Measurements from ENCODE around the gene SMIM28.

The SMIM28 gene

GRCh38 chr6:138374815-138375214 lies 2.9 kb upstream of the SMIM28 start:
- no peak for DNase-seq

- no peak for DNase-seq
These were observed 663 bp upstream of the SMIM28 start for GRCh38 chr6:138377042-138377441.

- DNase-seq: no peak
These were observed 758 bp downstream of the SMIM28 start for GRCh38 chr6:138378463-138378862.

DNA sequence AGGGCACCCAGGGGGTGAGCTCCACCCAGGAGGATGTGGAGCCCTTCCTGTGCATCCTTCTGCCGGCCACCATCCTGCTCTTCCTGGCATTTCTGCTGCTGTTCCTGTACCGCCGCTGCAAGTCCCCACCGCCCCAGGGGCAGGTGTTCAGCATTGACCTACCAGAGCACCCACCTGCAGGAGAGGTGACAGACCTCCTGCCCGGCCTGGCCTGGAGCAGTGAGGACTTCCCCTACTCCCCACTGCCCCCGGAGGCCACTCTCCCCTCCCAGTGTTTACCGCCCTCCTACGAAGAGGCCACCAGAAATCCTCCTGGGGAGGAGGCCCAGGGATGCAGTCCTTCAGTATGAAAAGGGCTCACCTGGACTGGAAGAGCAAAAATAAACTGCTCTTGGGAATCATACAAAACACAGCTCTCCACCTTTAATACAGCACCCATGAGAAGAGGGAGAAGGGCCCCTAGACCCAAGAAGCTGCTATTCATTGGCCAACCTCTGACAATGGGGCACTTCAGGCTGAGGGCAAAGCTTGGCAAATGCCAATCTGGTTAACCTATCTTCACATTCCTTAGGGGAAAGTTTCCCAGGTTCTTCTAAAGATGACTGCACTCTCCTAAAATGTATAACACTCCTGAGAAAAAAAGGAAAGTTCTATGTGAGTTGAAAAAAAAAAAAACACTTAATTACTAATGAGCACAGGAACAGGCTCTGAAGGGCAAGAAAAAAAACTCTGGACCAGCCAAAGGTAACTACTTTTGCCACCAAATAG lies 5.0 kb downstream of the SMIM28 start:
- DNase-seq: no peak

GRCh38 chr6:138383776-138384175 lies 6.1 kb downstream of the SMIM28 start:
- no peak for DNase-seq

- no peak for DNase-seq
These were observed 9.2 kb downstream of the SMIM28 start for GRCh38 chr6:138386897-138387296.

GRCh38 chr6:138387577-138388368 lies 10.1 kb downstream of the SMIM28 start:
- DNase-seq: no peak

- no peak for DNase-seq
These were observed 11.8 kb downstream of the SMIM28 start for GRCh38 chr6:138389551-138389950.

GRCh38 chr6:138393871-138394783 lies 16.4 kb downstream of the SMIM28 start:
- DNase-seq: no peak

DNA sequence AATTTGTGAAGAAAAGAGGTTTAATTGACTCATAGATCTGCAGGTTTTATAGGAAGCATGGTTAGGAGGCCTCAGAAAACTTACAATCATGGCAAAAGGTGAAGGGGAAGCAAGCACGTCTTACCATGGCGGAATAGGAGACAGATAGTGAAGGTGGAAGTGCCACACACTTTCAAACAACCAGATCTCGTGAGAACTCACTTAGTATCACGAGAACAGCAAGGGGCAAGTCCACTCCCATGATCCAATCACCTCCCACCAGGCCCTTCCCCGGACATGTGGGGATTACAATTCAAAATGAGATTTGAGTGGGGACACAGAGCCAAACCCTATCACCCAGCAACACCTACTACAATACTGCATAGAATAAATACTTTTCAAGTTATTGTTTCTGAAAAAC lies 19.0 kb downstream of the SMIM28 start:
- no peak for DNase-seq

DNA sequence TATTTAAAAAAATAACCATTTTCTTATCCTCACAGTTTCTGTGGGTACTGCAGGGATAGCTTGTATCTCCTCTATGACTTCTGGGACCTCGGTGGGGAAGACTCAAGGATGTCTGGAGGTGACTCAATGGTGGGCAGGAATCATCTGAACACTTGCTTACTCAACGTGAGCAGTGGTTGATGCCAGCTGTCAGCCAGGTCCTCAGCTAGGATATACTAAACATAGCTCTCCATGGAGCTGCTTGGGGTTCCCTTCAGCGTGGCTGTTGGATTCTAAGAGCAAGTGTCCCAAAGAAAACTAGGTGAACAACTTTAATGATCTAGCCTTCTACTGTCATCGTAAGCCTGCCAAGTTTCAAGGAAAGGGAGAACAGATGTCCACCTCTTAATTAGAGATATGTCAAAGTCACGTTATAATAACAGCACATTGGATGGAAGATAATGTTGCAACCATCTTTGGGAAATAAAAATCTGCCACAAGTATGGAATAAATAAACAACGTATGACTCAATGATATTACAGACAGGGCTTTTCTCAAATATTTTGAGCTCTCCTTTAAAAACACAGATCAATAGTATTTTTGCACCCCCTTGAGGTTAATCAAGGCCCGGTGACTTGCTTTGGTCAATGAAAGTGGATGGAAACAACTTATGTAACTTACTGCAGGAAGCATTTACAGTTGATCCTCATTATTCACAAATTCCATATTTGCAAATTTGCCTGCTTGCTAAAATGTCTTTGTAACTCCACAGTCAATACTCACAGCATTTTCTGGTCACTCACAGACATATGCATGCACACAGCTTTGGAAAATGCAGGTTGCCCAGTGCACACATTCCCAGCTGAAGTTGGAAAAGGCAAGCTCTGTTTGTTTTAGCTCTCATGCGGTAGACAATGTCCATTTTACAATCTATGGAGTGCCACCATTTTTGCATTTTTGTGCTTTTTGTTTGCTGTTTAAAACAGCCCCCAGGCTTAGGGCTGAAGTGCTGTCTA lies 19.7 kb downstream of the SMIM28 start:
- no peak for DNase-seq

- no peak for DNase-seq
These were observed 22.6 kb downstream of the SMIM28 start for GRCh38 chr6:138400326-138400725.

DNA sequence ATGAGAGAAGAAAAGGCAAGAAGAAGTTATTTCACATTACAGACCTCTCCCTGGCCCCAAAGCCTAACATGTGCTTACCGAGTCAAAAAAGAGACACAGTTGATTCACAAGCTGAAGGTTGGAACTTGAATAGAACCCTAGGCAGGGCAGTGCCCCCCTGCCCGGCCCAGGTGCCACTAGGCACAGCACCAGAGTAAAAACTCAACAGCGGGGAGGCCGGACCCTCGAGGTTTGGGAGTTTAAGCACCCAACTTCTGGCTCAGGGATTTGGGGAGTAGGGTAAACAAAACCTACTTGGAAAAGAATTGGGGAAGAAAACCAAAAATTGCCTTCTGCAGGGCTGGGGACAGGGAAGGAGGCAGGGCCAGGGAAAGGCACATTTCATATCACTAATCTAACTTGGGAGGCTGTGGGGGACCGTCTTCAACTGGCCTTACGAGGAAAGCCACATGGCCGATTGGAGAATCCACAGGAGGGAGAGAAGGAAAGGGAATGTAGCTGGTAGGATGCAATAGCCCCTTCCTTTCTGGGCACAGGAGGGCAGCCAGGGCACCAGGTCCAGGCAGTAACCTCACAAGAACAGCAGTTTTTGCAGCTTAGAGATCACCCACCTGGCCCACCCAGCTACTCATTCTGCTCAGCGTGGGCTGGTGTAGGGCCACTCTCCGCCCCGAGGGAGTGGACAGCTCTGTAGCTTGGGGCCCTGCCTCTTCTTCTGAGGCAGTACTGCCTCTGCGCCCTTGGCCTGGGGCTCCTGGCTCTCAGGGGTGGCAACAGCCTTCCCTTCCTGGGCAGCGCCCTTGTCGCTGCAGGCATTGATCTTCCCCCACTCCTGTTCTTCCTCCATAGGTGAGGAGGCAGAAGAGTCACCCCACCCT lies 24.5 kb downstream of the SMIM28 start:
- no peak for DNase-seq

GRCh38 chr6:138402838-138403187 lies 25.1 kb downstream of the SMIM28 start:
- no peak for DNase-seq

GRCh38 chr6:138403324-138403800 lies 25.7 kb downstream of the SMIM28 start:
- DNase-seq: peak; percentile 46

GRCh38 chr6:138403801-138404665 lies 26.3 kb downstream of the SMIM28 start, which contains the start of gene HEBP2:
HEBP2 (plus strand) TSS chr6:138404223; CDS start chr6:138404496, 273 bp downstream.
- DNase-seq: peak; percentile 96

- peak; percentile 53 for DNase-seq
These were observed 27.1 kb downstream of the SMIM28 start for GRCh38 chr6:138404666-138405337.

- no peak for DNase-seq
These were observed 28.2 kb downstream of the SMIM28 start for GRCh38 chr6:138405816-138406413.

GRCh38 chr6:138406443-138406842 lies 28.7 kb downstream of the SMIM28 start:
- DNase-seq: no peak

Data from CD4-positive, alpha-beta T cell treated with Interleukin-17A for 4 hours (primary cell).